Gastroesophageal sphincter (tissue), 4 donors: ENCODE results near the gene SNED1. TPM values are rescaled to one million over a fixed set of nuclear protein-coding genes. Genes with fewer than 3 reads are reported as not detected.

ENCODE experiments used
- ATAC-seq: fragments of 150-250 bp; one replicate; pipeline ENCODE4 v1.9.1; 2016; ENCODE audit warnings: mild to moderate bottlenecking, moderate library complexity
- H3K27ac ChIP-seq, 4 donors: fragments of 200-600 bp; sonication (generic) in 3 of 4; 1 replicate in 3 of 4; 2 replicates in 1 of 4; pipeline ENCODE4 v1.5.1; 2016 to 2019
- H3K27me3 ChIP-seq: fragments of 200-600 bp; sonication (generic); one replicate; pipeline ENCODE4 v1.5.1; 2019
- H3K36me3 ChIP-seq, 2 donors: fragments of 200-600 bp; sonication (generic); one replicate each; pipeline ENCODE4 v1.5.1; 2019; ENCODE audit warnings: control low read depth in 1 of 2
- H3K4me1 ChIP-seq, 3 donors: fragments of 200-600 bp; sonication (generic); 1 replicate in 2 of 3; 2 replicates in 1 of 3; pipeline ENCODE4 v1.5.1; 2016 to 2019; ENCODE audit warnings: control low read depth in 2 of 3
- H3K4me3 ChIP-seq, 2 donors: fragments of 200-600 bp; sonication (generic); one replicate each; pipeline ENCODE4 v1.5.1; 2019; ENCODE audit warnings: mild to moderate bottlenecking in 1 of 2, moderate library complexity in 1 of 2
- H3K9me3 ChIP-seq, 3 donors: fragments of 200-600 bp; sonication (generic); one replicate each; pipeline ENCODE4 v1.5.1; 2017 to 2019; ENCODE audit warnings: control low read depth in 2 of 3
- EP300 ChIP-seq: sonication (generic); formaldehyde crosslinking; IDR thresholded peaks from one replicate; pipeline ENCODE4 v1.6.1; 2017; ENCODE audit warnings: antibody characterized with exemption, mild to moderate bottlenecking
- POLR2A ChIP-seq, 2 donors: fragments of 450-650 bp; IDR thresholded peaks; one replicate each; pipeline ENCODE4 v1.6.1; 2017; ENCODE audit warnings: antibody characterized with exemption in 2 of 2, mild to moderate bottlenecking in 2 of 2, moderate library complexity in 1 of 2
- POLR2AphosphoS5 ChIP-seq: sonication (generic); formaldehyde crosslinking; IDR thresholded peaks from one replicate; pipeline ENCODE4 v1.6.1; 2017; ENCODE audit warnings: antibody characterized with exemption
- WGBS, 2 donors: methylation state at CpG; one replicate each; pipeline ENCODE4 v1.1.5; 2018; ENCODE audit warnings: low coverage in 1 of 2; 5-methylcytosine and 5-hydroxymethylcytosine counted together
- total RNA-seq, 4 donors: library from RNA; depleted of rRNA; stranded (reverse); fragments of >200 nt; gene quantifications; one replicate each; pipeline ENCODE4 v1.1.0, GENCODE V29; 2016
- TF ChIP-seq, protein P1 (sequence below), 4 experiments: fragments of 200-600 bp in 2 of 4; fragments of 450-650 bp in 2 of 4; sonication (generic) in 1 of 4; IDR thresholded peaks; one replicate each; pipeline ENCODE4 v1.5.1; 2017 to 2019; ENCODE audit warnings: antibody characterized with exemption in 4 of 4, mild to moderate bottlenecking in 2 of 4, moderate library complexity in 2 of 4

The SNED1 gene
- total RNA-seq, 4 donors from 2014 or later = 8.3 to 29.9 (median 14.6) TPM

DNA sequence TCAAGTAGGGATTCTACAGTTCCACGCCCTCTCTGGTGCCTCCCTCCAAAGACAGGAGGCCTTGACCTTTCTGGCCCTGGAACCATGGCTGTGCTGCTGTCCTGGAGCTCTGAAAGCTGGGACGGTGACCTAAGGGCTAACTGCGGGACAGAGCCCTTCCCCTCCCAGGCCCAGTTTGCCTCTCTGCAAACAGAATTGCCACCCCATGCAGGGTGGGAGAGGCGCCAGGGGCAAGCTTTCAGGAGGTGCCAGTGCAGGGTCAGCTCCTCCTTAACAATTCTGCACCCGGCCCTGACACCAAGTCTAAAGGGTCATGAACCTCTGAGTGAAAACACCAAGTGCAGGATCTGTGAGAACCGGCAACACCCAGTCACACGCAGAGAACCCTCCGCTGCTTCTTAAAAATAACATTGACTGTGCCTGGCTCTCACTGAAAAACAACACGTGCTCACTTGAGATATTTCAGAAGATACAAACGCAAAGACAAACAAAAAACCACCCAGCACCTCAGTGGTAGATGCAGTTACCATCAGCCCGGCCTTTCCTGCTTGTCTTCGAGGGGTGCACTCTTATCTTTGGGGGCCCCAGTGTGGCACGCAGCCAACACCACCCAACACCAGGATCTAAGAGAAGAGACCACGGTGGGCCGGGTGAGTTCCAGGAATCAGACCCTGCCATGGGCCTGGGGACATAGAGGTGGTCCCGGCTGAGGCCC lies 1.1 kb upstream of the SNED1 start:
- H3K4me1 ChIP-seq = peaks cover 0 to 71% (median 13%) of the 10 kb centered on the region in 3 donors
- H3K27ac ChIP-seq = peak overlapping the region in 3 of 4 donors; percentile 76 to 83 (median 82)
- H3K9me3 ChIP-seq = no peaks in the 10 kb centered on the region
- ATAC-seq = peak; percentile 19
- 44 to 58% methylated on average over 2 to 6 of the region's 16 CpGs for WGBS, 2 donors
- no peaks in the 10 kb centered on the region for H3K27me3 ChIP-seq
- H3K4me3 ChIP-seq = peak overlapping the region in 1 of 2 donors; percentile 80
- H3K36me3 ChIP-seq = peaks cover 0 to 11% of the 10 kb centered on the region in 2 donors
- TF ChIP-seq POLR2AphosphoS5 (no peak), POLR2A (IDR thresholded peaks at IDR 0.05) (no peak), EP300 (no peak)
- TF ChIP-seq, protein P1, sequence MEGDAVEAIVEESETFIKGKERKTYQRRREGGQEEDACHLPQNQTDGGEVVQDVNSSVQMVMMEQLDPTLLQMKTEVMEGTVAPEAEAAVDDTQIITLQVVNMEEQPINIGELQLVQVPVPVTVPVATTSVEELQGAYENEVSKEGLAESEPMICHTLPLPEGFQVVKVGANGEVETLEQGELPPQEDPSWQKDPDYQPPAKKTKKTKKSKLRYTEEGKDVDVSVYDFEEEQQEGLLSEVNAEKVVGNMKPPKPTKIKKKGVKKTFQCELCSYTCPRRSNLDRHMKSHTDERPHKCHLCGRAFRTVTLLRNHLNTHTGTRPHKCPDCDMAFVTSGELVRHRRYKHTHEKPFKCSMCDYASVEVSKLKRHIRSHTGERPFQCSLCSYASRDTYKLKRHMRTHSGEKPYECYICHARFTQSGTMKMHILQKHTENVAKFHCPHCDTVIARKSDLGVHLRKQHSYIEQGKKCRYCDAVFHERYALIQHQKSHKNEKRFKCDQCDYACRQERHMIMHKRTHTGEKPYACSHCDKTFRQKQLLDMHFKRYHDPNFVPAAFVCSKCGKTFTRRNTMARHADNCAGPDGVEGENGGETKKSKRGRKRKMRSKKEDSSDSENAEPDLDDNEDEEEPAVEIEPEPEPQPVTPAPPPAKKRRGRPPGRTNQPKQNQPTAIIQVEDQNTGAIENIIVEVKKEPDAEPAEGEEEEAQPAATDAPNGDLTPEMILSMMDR (IDR thresholded peaks at IDR 0.05) = no peak

DNA sequence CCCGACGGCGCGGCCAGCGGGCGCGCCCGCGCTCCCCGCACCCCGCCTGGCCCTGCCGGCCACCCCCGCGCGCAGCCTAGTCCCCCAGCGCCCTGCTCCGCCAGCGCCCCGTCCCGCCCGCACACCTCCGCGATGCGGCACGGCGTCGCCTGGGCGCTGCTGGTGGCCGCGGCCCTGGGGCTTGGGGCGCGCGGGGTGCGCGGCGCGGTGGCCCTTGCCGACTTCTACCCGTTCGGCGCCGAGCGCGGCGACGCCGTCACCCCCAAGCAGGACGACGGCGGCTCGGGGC lies 232 bp downstream of the SNED1 start:
- ATAC-seq = peak; percentile 6
- Histone ChIP-seq H3K4me1 (peaks cover 0 to 65% (median 13%) of the 10 kb centered on the region in 3 donors), H3K4me3 (peak overlapping the region; percentile 62 to 80), H3K9me3 (peaks cover 0 to 11% (median 0%) of the 10 kb centered on the region in 3 donors), H3K27ac (peak overlapping the region in 3 of 4 donors; percentile 76 to 83 (median 82)), H3K36me3 (peaks cover 0 to 22% of the 10 kb centered on the region in 2 donors), H3K27me3 (no peaks in the 10 kb centered on the region)
- TF ChIP-seq, protein P1 (IDR thresholded peaks at IDR 0.05) = no peak
- TF ChIP-seq EP300 = no peak
- TF ChIP-seq POLR2AphosphoS5 = no peak
- TF ChIP-seq POLR2A (IDR thresholded peaks at IDR 0.05) = no peak
- no CpG with 5 or more reads among the region's 51 CpGs for WGBS, 2 donors

DNA sequence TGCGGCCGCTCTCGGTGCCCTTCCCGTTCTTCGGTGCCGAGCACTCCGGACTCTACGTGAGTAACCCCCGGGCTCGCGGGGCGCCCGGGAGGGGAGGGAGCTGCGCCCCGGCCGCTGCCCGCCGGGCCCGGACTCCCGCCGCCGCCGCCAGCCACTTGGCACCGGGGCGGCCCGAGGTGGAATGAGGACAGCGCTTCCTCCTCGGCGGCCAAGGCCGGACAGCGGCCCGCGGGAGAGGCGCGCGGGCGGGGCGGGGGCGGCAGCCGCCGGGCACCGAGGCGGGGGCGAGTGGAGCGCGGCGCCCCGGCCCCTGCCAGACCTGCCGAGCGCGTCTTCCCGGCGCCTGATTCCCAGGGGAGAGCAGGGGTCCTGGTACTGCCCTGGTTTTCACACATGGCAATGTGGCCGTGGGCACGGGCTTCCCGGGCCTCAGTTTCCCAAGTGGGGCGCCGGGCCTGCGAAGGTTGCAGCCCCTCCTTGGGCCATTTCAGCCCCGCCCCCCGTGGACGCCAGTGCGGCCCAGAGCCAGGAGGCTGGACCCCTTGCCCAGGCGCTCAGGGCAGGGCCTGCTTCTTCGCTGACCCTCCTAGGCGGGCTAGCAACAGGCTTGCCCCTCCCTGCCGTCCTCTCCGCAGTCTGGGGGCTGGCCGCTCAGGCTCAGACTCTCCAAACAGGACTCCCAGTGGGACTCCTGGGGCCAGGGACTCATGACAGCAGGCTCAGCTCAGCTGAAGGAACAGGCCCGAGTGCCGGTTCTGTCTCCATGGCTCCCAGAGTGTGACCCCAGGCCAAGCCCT lies 775 bp downstream of the SNED1 start:
- peaks cover 0 to 63% (median 13%) of the 10 kb centered on the region in 3 donors for H3K4me1 ChIP-seq

DNA sequence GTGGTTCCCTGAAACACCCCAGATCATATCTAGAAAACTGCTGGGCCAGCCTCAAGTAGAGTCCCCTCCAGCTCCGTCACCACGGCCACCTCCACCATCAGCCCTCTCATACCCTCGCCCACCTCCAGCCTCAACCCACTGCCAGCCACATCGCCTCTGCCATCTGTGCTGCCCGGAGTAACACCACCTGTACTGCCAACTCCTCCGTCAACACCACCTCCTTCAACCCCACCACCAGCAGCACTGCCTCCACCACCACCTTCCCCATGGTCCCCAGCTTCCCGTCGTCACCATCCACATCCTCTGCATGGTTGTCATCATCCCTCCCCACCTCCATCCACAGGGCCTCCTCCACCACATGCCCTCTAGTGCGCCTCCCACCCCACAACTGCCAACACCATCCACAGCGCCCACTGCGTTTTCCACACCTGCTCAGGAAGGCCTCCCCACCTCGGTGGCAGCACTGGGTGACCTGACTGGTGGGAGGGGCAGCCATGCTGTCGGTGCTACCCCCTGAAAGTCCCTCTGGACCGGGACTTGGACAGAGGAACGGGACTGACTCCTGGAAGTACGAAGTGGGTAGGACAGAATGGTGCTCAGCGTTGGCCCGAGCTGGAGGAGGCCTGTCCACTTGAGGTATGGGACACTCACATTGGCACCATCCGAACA lies 1.6 kb downstream of the SNED1 start:
- peaks cover 0 to 27% of the 10 kb centered on the region in 2 donors for H3K36me3 ChIP-seq
- H3K4me3 ChIP-seq = peak overlapping the region in 1 of 2 donors; percentile 80
- no peaks in the 10 kb centered on the region for H3K27me3 ChIP-seq
- peaks cover 0 to 25% (median 0%) of the 10 kb centered on the region in 3 donors for H3K9me3 ChIP-seq
- no peak for ATAC-seq
- 90 to 97% methylated on average over 7 to 11 of the region's 19 CpGs for WGBS, 2 donors
- H3K27ac ChIP-seq = peak overlapping the region in 1 of 4 donors; percentile 82
- H3K4me1 ChIP-seq = peaks cover 0 to 55% (median 11%) of the 10 kb centered on the region in 3 donors
- TF ChIP-seq POLR2A (IDR thresholded peaks at IDR 0.05) = no peak

More for the DNA sequence above, 775 bp downstream of the SNED1 start:
- 83% methylated on average over 1 of the region's 71 CpGs; no CpG with 5 or more reads in 1 of the 2 donors for WGBS, 2 donors
- no peak for TF ChIP-seq EP300
- TF ChIP-seq POLR2A (IDR thresholded peaks at IDR 0.05) = no peak
- TF ChIP-seq POLR2AphosphoS5 = no peak
- TF ChIP-seq, protein P1 (IDR thresholded peaks at IDR 0.05) = no peak
- peak overlapping the region; percentile 62 to 80 for H3K4me3 ChIP-seq
- ATAC-seq = peak; percentile 29
- peak overlapping the region in 3 of 4 donors; percentile 76 to 83 (median 82) for H3K27ac ChIP-seq
- peaks cover 0 to 27% of the 10 kb centered on the region in 2 donors for H3K36me3 ChIP-seq
- peaks cover 0 to 16% (median 0%) of the 10 kb centered on the region in 3 donors for H3K9me3 ChIP-seq
- no peaks in the 10 kb centered on the region for H3K27me3 ChIP-seq

DNA sequence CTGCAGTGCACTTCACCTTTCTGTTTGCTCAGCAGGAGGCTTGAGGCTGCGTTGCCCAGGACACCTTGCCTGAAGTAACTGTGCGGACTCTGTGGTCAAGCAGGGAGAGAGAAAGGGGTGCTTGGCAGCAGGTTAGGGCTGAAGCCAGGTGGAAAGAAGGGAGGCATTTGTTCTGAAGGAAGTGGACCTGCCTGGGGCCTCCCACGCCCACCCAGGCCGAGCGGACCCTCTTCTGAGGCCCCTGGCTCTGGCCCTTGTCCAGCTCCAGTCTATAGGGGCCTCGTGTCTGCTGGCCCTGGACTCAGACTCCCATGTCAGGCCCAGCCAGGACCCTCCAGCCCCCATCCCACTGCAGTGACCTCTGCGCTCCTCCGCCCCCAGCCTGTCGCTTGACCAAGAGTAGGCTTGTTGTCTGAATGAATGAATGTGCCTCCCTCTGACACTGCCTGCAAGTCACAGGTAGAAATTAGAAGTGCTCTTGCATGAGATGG lies 2.5 kb downstream of the SNED1 start:
- H3K36me3 ChIP-seq = peaks cover 0 to 27% of the 10 kb centered on the region in 2 donors
- peaks cover 0 to 33% (median 0%) of the 10 kb centered on the region in 3 donors for H3K9me3 ChIP-seq
- peaks cover 0 to 48% (median 10%) of the 10 kb centered on the region in 3 donors for H3K4me1 ChIP-seq
- WGBS, 2 donors = 90 to 100% methylated on average over 1 to 7 of the region's 9 CpGs
- H3K27ac ChIP-seq = no peak overlapping the region
- no peak for ATAC-seq
- TF ChIP-seq POLR2AphosphoS5 (no peak), EP300 (no peak), POLR2A (IDR thresholded peaks at IDR 0.05) (no peak)
- TF ChIP-seq, protein P1 (IDR thresholded peaks at IDR 0.05) = no peak
- H3K27me3 ChIP-seq = no peaks in the 10 kb centered on the region
- peak overlapping the region in 1 of 2 donors; percentile 4 for H3K4me3 ChIP-seq
